ENCODE data around the gene PCDHGA3.
"Not testable (repeated sequence)": the region's sequence is repeated elsewhere in the genome, so short reads cannot be mapped to it uniquely, and the experiment has no call there.

Gene PCDHGA3

DNA sequence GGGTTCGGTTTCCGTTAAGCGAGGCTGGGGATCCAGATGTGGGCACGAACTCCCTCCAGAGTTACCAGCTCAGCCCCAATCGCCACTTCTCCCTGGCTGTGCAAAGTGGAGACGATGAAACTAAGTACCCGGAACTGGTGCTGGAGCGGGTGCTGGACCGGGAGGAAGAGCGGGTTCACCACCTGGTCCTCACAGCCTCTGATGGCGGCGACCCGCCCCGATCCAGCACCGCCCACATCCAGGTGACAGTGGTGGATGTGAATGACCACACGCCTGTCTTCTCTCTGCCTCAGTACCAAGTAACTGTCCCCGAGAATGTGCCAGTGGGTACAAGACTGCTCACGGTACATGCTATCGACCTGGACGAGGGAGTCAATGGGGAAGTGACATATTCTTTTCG, 39.7 kb downstream of the PCDHGA3 start:
- DNase-seq, result no peak

DNA sequence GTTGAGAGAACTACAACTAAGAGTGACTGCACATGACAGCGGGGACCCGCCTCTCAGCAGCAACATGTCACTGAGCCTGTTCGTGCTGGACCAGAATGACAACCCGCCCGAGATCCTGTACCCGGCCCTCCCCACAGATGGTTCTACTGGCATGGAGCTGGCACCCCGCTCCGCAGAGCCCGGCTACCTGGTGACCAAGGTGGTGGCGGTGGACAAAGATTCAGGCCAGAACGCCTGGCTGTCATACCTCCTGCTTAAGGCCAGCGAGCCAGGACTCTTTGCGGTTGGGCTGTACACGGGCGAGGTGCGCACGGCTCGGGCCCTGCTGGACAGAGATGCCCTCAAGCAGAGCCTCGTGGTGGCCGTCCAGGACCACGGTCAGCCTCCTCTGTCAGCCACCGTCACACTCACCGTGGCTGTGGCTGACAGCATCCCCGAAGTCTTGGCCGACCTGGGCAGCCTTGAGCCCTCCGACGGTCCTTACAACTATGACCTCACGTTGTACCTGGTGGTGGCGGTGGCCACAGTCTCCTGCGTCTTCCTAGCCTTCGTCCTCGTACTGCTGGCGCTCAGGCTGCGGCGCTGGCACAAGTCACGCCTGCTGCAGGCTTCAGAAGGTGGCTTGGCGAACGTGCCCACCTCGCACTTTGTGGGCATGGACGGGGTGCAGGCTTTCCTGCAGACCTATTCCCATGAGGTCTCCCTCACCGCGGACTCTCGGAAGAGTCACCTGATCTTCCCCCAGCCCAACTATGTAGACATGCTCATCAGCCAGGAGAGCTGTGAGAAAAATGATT, 41.0 kb downstream of the PCDHGA3 start:
- DNase-seq, result no peak

DNA sequence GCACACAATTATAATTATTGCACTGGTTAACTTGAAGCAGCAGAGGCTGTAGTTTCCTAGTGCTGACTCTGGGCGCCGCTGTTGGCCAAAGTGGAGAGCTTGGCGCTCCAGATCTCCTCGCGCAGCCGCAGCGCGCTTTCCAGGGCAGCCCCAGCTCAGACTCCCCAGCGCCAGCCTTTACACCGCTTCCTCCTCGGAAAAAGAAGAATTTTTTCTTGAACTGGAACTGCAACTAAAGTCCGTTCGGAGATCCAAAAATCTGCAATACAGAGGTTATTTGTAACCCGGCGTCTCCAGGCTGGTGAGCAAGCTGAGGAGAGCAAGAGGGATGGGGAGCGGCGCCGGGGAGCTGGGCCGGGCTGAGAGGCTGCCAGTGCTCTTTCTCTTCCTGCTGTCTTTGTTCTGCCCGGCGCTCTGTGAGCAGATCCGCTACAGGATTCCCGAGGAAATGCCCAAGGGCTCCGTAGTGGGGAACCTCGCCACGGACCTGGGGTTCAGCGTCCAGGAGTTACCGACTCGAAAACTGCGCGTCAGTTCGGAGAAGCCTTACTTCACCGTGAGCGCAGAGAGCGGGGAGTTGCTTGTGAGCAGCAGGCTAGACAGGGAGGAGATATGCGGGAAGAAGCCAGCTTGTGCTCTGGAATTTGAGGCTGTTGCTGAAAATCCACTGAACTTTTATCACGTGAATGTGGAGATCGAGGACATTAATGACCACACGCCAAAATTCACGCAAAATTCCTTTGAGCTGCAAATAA, 44.1 kb downstream of the PCDHGA3 start, which contains the start of gene PCDHGB4:
TSS of gene PCDHGB4 (plus strand) at position 142 of the 755 bp plus-strand sequence. CDS start at position 329, 187 bp downstream.
- DNase-seq, result not testable (repeated sequence)

DNA sequence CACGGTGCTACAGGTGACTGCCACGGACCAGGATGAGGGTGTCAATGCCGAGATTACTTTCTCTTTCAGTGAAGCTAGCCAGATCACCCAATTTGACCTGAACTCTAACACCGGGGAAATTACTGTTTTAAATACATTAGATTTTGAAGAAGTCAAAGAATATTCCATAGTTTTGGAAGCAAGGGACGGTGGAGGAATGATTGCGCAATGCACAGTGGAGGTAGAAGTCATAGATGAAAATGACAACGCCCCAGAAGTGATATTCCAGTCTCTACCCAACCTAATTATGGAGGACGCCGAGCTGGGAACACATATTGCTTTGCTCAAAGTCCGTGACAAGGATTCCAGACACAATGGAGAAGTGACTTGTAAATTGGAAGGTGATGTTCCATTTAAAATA, 45.0 kb downstream of the PCDHGA3 start:
- DNase-seq, result no peak

DNA sequence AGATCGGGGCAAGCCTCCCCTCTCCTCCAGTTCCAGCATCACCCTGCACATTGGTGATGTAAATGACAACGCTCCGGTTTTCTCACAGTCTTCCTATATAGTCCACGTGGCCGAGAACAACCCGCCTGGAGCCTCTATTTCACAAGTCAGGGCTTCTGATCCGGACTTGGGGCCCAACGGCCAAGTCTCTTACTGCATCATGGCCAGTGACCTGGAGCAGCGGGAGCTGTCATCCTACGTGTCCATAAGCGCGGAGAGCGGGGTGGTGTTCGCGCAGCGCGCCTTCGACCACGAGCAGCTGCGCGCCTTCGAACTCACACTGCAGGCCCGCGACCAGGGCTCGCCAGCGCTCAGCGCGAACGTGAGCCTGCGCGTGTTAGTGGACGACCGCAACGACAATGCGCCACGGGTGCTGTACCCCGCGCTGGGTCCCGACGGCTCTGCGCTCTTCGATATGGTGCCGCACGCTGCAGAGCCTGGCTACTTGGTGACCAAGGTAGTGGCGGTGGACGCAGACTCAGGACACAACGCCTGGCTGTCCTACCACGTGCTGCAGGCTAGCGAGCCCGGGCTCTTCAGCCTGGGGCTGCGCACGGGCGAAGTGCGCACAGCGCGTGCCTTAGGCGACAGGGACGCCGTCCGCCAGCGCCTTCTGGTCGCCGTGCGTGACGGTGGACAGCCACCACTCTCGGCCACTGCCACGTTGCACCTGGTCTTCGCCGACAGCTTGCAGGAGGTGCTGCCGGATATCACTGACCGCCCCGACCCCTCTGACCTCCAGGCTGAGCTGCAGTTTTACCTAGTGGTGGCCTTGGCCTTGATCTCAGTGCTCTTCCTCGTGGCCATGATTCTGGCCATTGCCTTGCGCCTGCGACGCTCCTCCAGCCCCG, 45.8 kb downstream of the PCDHGA3 start:
- no peak for DNase-seq

DNA sequence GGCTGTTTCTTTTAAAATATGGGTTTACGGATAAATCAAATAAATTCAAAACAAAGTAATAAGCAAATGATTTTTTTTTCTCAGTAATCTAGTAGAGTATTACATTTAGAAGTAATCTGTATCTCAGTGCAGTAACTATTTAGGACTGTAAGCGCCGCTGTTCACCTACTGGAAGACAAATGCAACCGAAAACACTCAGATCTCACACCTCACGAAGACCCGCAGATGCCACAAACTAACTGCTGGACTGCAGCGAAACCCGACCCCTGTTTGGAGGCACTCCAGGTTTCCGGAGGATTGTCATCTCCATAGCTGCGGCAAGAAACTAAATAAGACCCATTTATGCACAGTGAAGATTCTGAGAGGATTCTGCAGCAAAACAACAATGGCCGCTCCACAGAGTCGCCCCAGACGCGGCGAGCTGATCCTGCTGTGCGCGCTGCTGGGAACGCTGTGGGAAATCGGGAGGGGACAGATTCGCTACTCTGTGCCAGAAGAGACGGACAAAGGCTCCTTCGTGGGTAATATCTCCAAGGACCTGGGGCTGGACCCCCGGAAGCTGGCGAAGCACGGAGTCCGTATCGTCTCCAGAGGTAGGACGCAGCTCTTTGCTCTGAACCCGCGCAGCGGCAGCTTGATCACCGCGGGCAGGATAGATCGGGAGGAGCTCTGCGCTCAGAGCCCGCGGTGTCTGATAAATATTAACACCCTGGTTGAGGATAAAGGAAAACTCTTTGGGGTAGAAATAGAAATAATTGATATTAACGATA, 49.0 kb downstream of the PCDHGA3 start, which contains the start of gene PCDHGA8:
TSS of gene PCDHGA8 (plus strand) at position 205 of the 770 bp plus-strand sequence. CDS start at position 386, 181 bp downstream.
- no peak for DNase-seq

DNA sequence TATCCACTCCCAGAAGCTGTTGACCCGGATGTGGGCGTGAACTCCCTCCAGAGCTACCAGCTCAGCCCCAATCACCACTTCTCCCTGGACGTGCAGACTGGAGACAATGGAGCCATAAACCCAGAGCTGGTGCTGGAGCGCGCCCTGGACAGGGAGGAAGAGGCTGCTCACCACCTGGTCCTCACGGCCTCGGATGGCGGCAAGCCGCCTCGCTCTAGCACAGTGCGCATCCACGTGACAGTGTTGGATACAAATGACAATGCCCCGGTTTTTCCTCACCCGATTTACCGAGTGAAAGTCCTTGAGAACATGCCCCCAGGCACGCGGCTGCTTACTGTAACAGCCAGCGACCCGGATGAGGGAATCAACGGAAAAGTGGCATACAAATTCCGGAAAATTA, 49.6 kb downstream of the PCDHGA3 start:
- no peak for DNase-seq

DNA sequence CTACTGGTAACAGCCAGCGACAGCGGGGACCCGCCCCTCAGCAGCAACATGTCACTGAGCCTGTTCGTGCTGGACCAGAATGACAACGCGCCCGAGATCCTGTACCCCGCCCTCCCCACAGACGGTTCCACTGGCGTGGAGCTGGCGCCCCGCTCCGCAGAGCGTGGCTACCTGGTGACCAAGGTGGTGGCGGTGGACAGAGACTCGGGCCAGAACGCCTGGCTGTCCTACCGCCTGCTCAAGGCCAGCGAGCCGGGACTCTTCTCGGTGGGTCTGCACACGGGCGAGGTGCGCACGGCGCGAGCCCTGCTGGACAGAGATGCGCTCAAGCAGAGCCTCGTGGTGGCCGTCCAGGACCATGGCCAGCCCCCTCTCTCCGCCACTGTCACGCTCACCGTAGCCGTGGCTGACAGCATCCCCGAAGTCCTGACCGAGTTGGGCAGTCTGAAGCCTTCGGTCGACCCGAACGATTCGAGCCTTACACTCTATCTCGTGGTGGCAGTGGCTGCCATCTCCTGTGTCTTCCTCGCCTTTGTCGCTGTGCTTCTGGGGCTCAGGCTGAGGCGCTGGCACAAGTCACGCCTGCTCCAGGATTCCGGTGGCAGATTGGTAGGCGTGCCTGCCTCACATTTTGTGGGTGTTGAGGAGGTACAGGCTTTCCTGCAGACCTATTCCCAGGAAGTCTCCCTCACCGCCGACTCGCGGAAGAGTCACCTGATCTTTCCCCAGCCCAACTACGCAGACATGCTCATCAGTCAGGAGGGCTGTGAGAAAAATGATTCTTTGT, 51.0 kb downstream of the PCDHGA3 start:
- DNase-seq, result not testable (repeated sequence)
